HG03064 (cell line): ENCODE data around the gene MAB21L3.

Experiments
- ATAC-seq: cut with Tn5 transposase; IDR thresholded peaks from one replicate; pipeline ENCODE4 v1.9.1; 2021; ENCODE audit warnings: low read depth; ENCODE audit not compliant: unreplicated experiment

MAB21L3 gene

GRCh38 chr1:116163533-116163932 lies 52.3 kb downstream of the MAB21L3 start:
- ATAC-seq, result no peak

GRCh38 chr1:116164150-116164549 lies 53.0 kb downstream of the MAB21L3 start:
- ATAC-seq, result no peak

DNA sequence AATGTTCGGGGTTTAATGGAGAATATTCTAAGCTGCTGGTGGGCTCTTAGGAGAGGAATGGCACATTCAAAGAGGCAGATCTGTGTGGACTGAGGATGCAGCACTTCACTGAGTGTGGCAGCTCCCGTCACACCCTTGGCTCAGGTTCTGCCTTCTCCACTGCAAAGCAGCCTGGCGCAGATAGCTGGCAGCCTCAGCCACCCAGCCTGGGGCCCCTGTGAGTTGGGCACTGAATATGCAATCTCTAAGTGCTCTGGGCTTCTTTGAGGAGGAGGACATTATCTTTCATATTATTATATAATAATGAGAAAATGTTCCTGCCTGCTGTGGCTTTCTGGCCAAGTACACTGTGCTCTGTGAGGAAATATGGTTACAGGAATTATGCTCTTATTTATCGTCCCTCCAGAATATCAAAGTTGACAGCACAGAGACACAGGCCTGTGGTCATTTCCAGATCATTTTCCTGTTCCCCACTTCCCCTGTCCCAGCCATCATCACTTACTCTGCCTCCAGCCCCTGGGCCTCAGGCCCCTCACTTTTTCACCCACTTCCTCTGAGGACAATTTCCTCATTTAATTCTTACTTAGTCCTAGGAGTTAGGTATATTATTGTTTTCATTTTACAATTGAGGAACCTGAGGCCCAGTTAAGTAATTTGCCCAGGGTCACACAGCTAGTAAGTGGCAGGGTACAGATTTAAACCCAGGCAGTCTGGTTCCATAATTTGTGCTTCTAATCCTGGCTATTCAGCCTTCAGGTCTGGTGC lies 53.6 kb downstream of the MAB21L3 start:
- no peak for ATAC-seq

DNA sequence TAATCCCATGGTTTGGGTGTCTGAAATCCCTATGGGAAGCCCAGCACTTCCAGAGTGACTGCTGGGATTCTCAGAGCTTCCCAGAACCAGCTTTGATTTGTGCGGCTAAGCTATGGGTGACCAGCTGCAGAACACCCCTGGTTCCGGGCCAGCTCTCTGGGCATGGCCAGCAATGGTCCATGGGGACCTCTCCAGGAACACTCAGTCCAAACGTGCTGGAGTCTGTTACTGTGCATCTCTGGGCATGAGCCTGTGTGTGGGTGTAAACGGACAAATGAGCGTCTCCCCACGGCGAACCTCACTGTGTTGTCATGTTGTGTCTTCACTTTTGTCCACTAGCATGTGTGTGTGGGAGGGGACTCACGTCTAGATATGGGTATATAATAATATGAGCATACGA lies 54.4 kb downstream of the MAB21L3 start:
- no peak for ATAC-seq

GRCh38 chr1:116166011-116166571 lies 54.9 kb downstream of the MAB21L3 start:
- ATAC-seq, result no peak

- ATAC-seq, result no peak
Measured at GRCh38 chr1:116166655-116167054, 55.5 kb downstream of the MAB21L3 start.

- no peak for ATAC-seq
Measured at GRCh38 chr1:116167625-116168276, 56.6 kb downstream of the MAB21L3 start.

DNA sequence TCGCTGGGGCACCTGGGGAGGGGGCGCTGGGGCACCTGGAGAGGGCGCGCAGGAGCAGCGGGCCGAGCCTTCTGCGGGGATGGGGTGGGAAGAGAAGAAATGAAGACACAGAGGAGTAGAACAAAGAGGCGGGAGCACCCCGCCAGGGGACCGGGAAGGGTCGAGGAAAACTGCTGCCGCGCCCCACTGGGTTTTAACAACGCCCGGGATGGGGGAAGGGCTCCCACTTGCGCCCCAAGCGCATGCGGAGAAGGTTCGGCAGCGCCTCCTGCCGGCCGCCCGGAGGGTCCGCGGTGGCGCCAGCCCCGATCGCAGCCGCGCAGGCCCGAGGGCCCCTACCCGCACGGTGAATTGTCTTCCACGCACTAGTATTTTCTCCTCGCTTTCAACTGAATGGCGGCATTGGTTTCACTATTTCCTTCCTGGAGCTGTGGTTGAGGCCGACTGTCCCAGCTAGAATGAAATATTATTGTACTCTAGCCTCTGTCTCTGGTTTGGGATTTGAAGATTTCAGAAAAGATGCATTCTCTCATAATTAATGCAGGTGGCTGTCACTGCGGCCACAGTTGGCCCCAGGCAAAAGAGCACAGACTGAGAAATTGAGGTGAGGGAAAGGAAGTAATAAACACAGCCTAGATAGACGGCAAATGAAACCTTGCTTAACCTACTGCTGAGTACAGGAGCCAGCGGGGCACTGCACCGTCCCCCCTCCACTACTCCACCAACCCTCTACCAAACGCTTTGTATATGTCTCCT lies 57.3 kb downstream of the MAB21L3 start:
- ATAC-seq, result no peak

- ATAC-seq, result no peak
Measured at GRCh38 chr1:116169898-116170297, 58.7 kb downstream of the MAB21L3 start.

GRCh38 chr1:116170721-116171589 lies 59.8 kb downstream of the MAB21L3 start:
- ATAC-seq, result no peak

DNA sequence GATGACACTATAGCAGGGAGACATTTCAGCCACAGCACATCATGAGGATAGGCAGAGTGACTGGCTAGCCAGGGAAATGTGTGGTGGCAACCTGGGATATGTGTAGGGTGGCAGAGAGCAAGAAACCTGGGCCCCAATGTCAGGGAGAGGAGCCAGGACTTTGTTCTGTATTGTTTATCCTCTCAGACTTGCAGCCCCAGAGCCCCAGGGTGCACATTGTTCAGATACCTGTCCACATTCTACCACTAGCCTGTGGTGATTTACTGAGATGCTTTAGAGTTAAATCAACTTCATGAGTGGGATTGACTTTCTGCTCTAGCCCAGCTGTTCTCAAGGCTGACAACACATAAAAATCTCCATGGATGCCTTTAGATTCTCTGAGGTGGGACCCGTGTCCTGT lies 61.5 kb downstream of the MAB21L3 start:
- no peak for ATAC-seq

DNA sequence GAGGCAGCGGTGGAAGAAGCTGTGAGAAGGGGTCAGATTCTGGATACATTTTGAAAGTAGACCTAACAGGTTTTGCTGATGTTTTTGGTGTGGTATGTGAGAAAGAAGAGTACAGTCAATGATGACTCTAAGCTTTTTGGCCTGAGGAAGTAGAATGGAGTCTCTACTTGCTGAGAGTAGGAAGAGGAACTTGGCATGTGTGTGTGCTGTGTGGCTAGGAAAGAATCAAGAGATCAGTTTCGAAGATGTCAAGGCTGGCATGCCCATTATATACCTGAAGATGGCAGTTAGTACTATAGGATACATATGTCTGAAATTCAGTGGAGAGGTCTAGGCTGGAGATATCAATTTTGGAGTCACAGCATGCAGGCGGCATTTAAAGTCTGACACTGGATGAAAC lies 64.4 kb downstream of the MAB21L3 start:
- ATAC-seq, result no peak

DNA sequence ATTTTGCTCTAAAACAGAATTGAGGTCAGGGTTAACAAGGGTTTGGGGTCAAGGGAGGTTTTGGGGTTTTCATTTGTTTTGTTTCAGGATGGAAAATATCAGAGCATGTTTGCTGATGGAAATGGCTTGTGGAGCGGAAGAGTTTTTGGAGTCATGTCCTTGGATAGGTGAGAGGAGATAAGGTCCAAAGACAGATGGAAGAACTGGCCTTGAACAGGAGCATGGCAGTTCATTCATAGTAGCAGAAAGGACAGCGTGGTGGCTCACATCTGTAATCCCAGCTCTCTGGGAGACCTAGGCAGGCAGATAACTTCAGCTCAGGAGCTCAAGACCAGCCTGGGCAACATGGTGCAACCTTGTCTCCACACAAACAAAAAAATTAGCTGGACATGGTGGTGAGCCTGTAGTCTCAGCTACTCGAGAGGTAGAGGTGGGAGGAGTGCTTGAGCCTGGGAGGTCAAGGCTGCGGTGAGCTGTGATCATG lies 65.1 kb downstream of the MAB21L3 start:
- no peak for ATAC-seq

GRCh38 chr1:116177861-116178260 lies 66.7 kb downstream of the MAB21L3 start:
- no peak for ATAC-seq

DNA sequence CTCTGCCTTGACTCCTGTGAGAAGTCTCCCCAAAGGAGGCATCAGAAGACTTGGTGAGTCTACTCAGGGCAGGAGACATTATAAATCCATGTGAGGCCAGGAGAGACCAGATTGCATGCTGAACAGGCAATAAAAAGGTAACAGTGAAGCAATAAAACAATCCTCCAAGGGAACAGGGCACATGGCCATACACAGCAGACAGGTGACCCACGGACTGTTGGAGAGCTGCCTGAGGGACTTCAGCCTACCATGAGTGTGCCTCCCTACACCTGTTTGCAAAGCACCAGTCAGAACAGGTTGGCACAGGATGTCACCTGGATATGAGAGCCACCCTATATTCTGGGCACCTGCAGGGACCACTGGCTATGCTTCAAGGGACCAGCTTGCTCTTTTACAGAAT lies 67.6 kb downstream of the MAB21L3 start:
- no peak for ATAC-seq

DNA sequence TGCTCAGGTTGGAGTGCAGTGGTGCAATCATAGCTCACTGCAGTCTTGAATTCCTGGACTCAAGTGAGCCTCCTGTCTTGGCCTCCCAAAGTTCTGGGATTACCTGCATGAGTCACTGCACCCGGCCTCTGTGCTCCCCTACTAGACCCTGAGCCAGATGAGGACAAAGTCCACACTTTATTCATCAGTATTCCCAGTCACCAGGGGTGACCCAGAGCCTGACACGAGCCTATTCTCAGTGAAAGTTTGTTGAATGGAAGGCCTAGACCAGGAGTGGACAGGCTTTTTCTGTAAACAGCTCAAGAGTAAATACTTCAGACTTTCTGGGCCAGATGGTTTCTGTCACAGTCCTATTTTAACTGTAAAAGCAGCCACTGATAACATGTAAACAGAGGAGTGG lies 68.2 kb downstream of the MAB21L3 start:
- no peak for ATAC-seq

GRCh38 chr1:116179964-116180363 lies 68.8 kb downstream of the MAB21L3 start:
- ATAC-seq, result no peak

- no peak for ATAC-seq
Measured at GRCh38 chr1:116182019-116182714, 71.0 kb downstream of the MAB21L3 start.
